ENCODE measurements around the gene MAGEA4. TPM values are rescaled to one million over a fixed set of nuclear protein-coding genes. Genes with fewer than 3 reads are reported as not detected.
"Not testable (repeated sequence)": the region's sequence is repeated elsewhere in the genome, so short reads cannot be mapped to it uniquely, and the experiment has no call there.

Gene MAGEA4
- polyA plus RNA-seq (2013, experiment 1 of 2; ENCODE audit: insufficient read length): not detected
- not detected for polyA plus RNA-seq (2013, experiment 2 of 2; ENCODE audit: insufficient read length)

GRCh38 chrX:151912780-151913179, at the start of gene MAGEA4:
MAGEA4 (plus strand) TSS chrX:151912889; CDS start chrX:151923665, 10,776 bp downstream.
- no peak for DNase-seq

GRCh38 chrX:151870602-151871001, 42.1 kb upstream of the MAGEA4 start:
- DNase-seq: peak; percentile 88

- DNase-seq: peak; percentile 95
Observed at GRCh38 chrX:151871244-151871643, 41.4 kb upstream of the MAGEA4 start.

GRCh38 chrX:151873096-151873495, 39.6 kb upstream of the MAGEA4 start:
- DNase-seq: peak; percentile 7

- DNase-seq: no peak
Observed at GRCh38 chrX:151875270-151876026, 37.2 kb upstream of the MAGEA4 start.

GRCh38 chrX:151878574-151878973, 34.1 kb upstream of the MAGEA4 start:
- DNase-seq: no peak

- DNase-seq: no peak
Observed at GRCh38 chrX:151879856-151880255, 32.8 kb upstream of the MAGEA4 start.

- no peak for DNase-seq
Observed at GRCh38 chrX:151880895-151881294, 31.8 kb upstream of the MAGEA4 start.

GRCh38 chrX:151889421-151889820, 23.3 kb upstream of the MAGEA4 start:
- no peak for DNase-seq

GRCh38 chrX:151896734-151897474, 15.8 kb upstream of the MAGEA4 start:
- DNase-seq: peak; percentile 88

- peak; percentile 40 for DNase-seq
Observed at GRCh38 chrX:151899622-151900021, 13.1 kb upstream of the MAGEA4 start.

- peak; percentile 33 for DNase-seq
Observed at GRCh38 chrX:151901826-151902225, 10.9 kb upstream of the MAGEA4 start.

GRCh38 chrX:151902813-151903591, 9.7 kb upstream of the MAGEA4 start:
- peak; percentile 91 for DNase-seq

GRCh38 chrX:151904989-151905388, 7.7 kb upstream of the MAGEA4 start:
- no peak for DNase-seq

GRCh38 chrX:151912221-151912620, 468 bp upstream of the MAGEA4 start:
- DNase-seq: no peak

- not testable (repeated sequence) for DNase-seq
Observed at GRCh38 chrX:151918736-151919135, 6.0 kb downstream of the MAGEA4 start.

- DNase-seq: no peak
Observed at GRCh38 chrX:151919610-151920009, 6.9 kb downstream of the MAGEA4 start.

- no peak for DNase-seq
Observed at GRCh38 chrX:151920101-151920500, 7.4 kb downstream of the MAGEA4 start.

GRCh38 chrX:151920530-151920929, 7.8 kb downstream of the MAGEA4 start:
- no peak for DNase-seq

- no peak for DNase-seq
Observed at GRCh38 chrX:151921292-151921691, 8.6 kb downstream of the MAGEA4 start.

- DNase-seq: no peak
Observed at GRCh38 chrX:151921866-151922265, 9.2 kb downstream of the MAGEA4 start.

GRCh38 chrX:151922692-151923091, 10.0 kb downstream of the MAGEA4 start:
- no peak for DNase-seq

- DNase-seq: no peak
Observed at GRCh38 chrX:151923648-151924047, 11.0 kb downstream of the MAGEA4 start.

Data from fibroblast of skin of scalp (primary cell).